ENCODE data around the gene CACNB2. TPM values are rescaled to one million over a fixed set of nuclear protein-coding genes. Genes with fewer than 3 reads are reported as not detected.

The CACNB2 gene
- total RNA-seq, 1 experiment from 2014 or later: 3.2 TPM

DNA sequence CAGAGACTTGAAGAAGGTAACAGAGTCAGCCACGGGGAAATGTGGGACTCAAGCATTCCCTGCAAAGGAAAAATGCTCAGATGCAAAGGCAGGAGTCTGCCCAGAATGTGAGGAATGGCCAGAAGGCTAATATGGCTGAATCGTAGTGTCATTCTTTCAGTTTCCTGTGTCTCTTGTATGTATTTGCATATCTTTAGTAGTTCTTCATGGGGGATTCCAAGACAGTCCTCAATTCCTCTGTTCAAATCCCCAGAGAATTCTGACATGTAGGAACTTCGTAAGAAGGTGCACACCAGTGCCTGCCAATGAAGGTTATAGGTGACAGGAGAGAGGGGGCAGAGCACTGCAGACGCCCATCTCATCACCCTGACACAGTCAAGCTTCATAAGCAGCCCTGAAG, 154.4 kb downstream of the CACNB2 start:
- Mint-ChIP-seq H3K27ac (no peak overlapping the region), H3K36me3 (no peaks in the 10 kb centered on the region), H3K4me3 (no peak overlapping the region), H3K9me3 (no peaks in the 10 kb centered on the region), H3K4me1 (peaks cover 7% of the 10 kb centered on the region), H3K27me3 (ENCODE audit: low read depth) (no peaks in the 10 kb centered on the region)
- CTCF ChIA-PET: no interaction called here
- peak; percentile 53 for ATAC-seq
- POLR2A ChIA-PET: no interaction called here
- DNase-seq (ENCODE audit: low spot score): no peak
- TF ChIP-seq, protein P1, sequence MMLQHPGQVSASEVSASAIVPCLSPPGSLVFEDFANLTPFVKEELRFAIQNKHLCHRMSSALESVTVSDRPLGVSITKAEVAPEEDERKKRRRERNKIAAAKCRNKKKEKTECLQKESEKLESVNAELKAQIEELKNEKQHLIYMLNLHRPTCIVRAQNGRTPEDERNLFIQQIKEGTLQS (CRISPR knock-in tag; conservative IDR thresholded peaks at IDR 0.05): no peak
- TF ChIP-seq ZNF263 (CRISPR knock-in tag; IDR thresholded peaks at IDR 0.05; ENCODE audit: low read depth) (no peak), ESRRA (CRISPR knock-in tag; IDR thresholded peaks at IDR 0.05; ENCODE audit: borderline replicate concordance) (no peak), EMX1 (CRISPR knock-in tag; IDR thresholded peaks at IDR 0.05) (no peak), ZNF138 (CRISPR knock-in tag; conservative IDR thresholded peaks at IDR 0.05) (no peak), RORB (CRISPR knock-in tag; IDR thresholded peaks at IDR 0.05) (no peak)

DNA sequence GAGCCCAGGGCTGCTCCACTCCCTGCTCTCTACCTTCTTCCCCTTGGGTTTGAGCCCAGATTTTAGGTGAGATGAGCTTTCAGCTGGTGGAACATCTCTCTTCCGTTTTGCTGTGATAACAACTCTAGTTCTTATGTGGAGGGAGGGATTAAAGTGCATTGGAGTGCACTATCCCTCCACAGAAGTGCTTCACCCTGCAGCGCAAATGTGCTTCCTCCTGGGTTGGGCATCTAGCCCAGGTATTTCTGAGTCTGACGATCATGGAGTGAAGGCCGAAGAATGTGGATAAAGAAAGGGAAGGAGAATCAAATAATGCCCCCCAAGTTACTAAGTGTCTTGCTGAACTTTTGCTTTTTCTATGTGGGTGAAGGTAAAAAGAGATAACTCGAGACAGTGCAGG, 157.4 kb downstream of the CACNB2 start:
- ChIA-PET CTCF (no interaction called here), POLR2A (no interaction called here)
- DNase-seq (ENCODE audit: low spot score) (no peak), ATAC-seq (no peak)
- Mint-ChIP-seq H3K4me3 (no peak overlapping the region), H3K27ac (no peak overlapping the region), H3K9me3 (no peaks in the 10 kb centered on the region), H3K4me1 (peaks cover 7% of the 10 kb centered on the region), H3K27me3 (ENCODE audit: low read depth) (no peaks in the 10 kb centered on the region), H3K36me3 (no peaks in the 10 kb centered on the region)
- TF ChIP-seq ZNF671 (CRISPR knock-in tag; IDR thresholded peaks at IDR 0.05) (no peak), NFE2L1 (CRISPR knock-in tag; IDR thresholded peaks at IDR 0.05) (no peak), MYBL2 (CRISPR knock-in tag; IDR thresholded peaks at IDR 0.05) (no peak), TEAD1 (CRISPR knock-in tag; IDR thresholded peaks at IDR 0.05) (no peak), KAT7 (CRISPR knock-in tag; IDR thresholded peaks at IDR 0.05; ENCODE audit: borderline replicate concordance) (no peak), SMAD3 (CRISPR knock-in tag; IDR thresholded peaks at IDR 0.05; ENCODE audit: borderline replicate concordance) (no peak), NR1H2 (CRISPR knock-in tag; IDR thresholded peaks at IDR 0.05) (no peak), RELA (CRISPR knock-in tag; IDR thresholded peaks at IDR 0.05; ENCODE audit: borderline replicate concordance) (no peak), ZNF396 (CRISPR knock-in tag; IDR thresholded peaks at IDR 0.05; ENCODE audit: borderline replicate concordance) (no peak), ZNF121 (CRISPR knock-in tag; IDR thresholded peaks at IDR 0.05) (no peak)
- TF ChIP-seq, protein P2, sequence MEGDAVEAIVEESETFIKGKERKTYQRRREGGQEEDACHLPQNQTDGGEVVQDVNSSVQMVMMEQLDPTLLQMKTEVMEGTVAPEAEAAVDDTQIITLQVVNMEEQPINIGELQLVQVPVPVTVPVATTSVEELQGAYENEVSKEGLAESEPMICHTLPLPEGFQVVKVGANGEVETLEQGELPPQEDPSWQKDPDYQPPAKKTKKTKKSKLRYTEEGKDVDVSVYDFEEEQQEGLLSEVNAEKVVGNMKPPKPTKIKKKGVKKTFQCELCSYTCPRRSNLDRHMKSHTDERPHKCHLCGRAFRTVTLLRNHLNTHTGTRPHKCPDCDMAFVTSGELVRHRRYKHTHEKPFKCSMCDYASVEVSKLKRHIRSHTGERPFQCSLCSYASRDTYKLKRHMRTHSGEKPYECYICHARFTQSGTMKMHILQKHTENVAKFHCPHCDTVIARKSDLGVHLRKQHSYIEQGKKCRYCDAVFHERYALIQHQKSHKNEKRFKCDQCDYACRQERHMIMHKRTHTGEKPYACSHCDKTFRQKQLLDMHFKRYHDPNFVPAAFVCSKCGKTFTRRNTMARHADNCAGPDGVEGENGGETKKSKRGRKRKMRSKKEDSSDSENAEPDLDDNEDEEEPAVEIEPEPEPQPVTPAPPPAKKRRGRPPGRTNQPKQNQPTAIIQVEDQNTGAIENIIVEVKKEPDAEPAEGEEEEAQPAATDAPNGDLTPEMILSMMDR (IDR thresholded peaks at IDR 0.05): no peak
- TF ChIP-seq, protein P3, sequence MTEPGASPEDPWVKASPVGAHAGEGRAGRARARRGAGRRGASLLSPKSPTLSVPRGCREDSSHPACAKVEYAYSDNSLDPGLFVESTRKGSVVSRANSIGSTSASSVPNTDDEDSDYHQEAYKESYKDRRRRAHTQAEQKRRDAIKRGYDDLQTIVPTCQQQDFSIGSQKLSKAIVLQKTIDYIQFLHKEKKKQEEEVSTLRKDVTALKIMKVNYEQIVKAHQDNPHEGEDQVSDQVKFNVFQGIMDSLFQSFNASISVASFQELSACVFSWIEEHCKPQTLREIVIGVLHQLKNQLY (CRISPR knock-in tag; IDR thresholded peaks at IDR 0.05): no peak

DNA sequence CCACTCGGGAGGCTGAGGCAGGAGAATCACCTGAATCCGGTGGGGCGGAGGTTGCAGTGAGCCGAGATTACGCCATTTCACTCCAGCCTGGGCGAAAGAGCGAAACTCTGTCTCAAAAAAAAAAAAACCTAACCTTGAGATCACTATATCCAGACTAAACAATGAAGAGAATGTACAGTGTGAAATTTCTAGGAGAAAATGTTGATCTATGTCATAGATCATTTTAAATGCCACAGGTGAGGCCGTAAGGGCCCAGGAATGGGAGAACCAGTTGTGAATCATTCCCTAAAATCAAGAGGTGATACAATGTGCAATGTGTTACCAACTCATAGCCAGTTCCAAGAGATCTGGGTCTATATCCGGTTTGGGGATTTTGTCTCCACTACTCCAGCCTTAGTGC, 158.0 kb downstream of the CACNB2 start:
- Mint-ChIP-seq H3K27me3 (ENCODE audit: low read depth) (no peaks in the 10 kb centered on the region), H3K27ac (no peak overlapping the region), H3K36me3 (no peaks in the 10 kb centered on the region), H3K4me1 (peaks cover 7% of the 10 kb centered on the region), H3K9me3 (no peaks in the 10 kb centered on the region), H3K4me3 (no peak overlapping the region)
- ATAC-seq: no peak
- ChIA-PET CTCF (no interaction called here), POLR2A (no interaction called here)
- no peak for DNase-seq (ENCODE audit: low spot score)
- no peak for TF ChIP-seq HMGA2 (CRISPR knock-in tag; IDR thresholded peaks at IDR 0.05)
- TF ChIP-seq, protein P4, sequence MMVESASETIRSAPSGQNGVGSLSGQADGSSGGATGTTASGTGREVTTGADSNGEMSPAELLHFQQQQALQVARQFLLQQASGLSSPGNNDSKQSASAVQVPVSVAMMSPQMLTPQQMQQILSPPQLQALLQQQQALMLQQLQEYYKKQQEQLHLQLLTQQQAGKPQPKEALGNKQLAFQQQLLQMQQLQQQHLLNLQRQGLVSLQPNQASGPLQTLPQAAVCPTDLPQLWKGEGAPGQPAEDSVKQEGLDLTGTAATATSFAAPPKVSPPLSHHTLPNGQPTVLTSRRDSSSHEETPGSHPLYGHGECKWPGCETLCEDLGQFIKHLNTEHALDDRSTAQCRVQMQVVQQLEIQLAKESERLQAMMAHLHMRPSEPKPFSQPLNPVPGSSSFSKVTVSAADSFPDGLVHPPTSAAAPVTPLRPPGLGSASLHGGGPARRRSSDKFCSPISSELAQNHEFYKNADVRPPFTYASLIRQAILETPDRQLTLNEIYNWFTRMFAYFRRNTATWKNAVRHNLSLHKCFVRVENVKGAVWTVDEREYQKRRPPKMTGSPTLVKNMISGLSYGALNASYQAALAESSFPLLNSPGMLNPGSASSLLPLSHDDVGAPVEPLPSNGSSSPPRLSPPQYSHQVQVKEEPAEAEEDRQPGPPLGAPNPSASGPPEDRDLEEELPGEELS (CRISPR knock-in tag; IDR thresholded peaks at IDR 0.05): no peak
- TF ChIP-seq JAZF1 (CRISPR knock-in tag; IDR thresholded peaks at IDR 0.05): no peak
- no peak for TF ChIP-seq TP53 (CRISPR knock-in tag; IDR thresholded peaks at IDR 0.05)
- TF ChIP-seq, protein P5, sequence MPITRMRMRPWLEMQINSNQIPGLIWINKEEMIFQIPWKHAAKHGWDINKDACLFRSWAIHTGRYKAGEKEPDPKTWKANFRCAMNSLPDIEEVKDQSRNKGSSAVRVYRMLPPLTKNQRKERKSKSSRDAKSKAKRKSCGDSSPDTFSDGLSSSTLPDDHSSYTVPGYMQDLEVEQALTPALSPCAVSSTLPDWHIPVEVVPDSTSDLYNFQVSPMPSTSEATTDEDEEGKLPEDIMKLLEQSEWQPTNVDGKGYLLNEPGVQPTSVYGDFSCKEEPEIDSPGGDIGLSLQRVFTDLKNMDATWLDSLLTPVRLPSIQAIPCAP (CRISPR knock-in tag; IDR thresholded peaks at IDR 0.05): no peak
- TF ChIP-seq, protein P6, sequence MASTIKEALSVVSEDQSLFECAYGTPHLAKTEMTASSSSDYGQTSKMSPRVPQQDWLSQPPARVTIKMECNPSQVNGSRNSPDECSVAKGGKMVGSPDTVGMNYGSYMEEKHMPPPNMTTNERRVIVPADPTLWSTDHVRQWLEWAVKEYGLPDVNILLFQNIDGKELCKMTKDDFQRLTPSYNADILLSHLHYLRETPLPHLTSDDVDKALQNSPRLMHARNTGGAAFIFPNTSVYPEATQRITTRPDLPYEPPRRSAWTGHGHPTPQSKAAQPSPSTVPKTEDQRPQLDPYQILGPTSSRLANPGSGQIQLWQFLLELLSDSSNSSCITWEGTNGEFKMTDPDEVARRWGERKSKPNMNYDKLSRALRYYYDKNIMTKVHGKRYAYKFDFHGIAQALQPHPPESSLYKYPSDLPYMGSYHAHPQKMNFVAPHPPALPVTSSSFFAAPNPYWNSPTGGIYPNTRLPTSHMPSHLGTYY (CRISPR knock-in tag; IDR thresholded peaks at IDR 0.05): no peak
- TF ChIP-seq, protein P7, sequence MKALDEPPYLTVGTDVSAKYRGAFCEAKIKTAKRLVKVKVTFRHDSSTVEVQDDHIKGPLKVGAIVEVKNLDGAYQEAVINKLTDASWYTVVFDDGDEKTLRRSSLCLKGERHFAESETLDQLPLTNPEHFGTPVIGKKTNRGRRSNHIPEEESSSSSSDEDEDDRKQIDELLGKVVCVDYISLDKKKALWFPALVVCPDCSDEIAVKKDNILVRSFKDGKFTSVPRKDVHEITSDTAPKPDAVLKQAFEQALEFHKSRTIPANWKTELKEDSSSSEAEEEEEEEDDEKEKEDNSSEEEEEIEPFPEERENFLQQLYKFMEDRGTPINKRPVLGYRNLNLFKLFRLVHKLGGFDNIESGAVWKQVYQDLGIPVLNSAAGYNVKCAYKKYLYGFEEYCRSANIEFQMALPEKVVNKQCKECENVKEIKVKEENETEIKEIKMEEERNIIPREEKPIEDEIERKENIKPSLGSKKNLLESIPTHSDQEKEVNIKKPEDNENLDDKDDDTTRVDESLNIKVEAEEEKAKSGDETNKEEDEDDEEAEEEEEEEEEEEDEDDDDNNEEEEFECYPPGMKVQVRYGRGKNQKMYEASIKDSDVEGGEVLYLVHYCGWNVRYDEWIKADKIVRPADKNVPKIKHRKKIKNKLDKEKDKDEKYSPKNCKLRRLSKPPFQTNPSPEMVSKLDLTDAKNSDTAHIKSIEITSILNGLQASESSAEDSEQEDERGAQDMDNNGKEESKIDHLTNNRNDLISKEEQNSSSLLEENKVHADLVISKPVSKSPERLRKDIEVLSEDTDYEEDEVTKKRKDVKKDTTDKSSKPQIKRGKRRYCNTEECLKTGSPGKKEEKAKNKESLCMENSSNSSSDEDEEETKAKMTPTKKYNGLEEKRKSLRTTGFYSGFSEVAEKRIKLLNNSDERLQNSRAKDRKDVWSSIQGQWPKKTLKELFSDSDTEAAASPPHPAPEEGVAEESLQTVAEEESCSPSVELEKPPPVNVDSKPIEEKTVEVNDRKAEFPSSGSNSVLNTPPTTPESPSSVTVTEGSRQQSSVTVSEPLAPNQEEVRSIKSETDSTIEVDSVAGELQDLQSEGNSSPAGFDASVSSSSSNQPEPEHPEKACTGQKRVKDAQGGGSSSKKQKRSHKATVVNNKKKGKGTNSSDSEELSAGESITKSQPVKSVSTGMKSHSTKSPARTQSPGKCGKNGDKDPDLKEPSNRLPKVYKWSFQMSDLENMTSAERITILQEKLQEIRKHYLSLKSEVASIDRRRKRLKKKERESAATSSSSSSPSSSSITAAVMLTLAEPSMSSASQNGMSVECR (CRISPR knock-in tag; IDR thresholded peaks at IDR 0.05; ENCODE audit: borderline replicate concordance): no peak
